ENCODE measurements around the gene POLR2H. TPM values are rescaled to one million over a fixed set of nuclear protein-coding genes. Genes with fewer than 3 reads are reported as not detected.

POLR2H gene
- total RNA-seq, 5 donors from 2014 or later (not counting 1 experiment from before 2014, with no cell fraction given) = 33.0 to 75.1 (median 53.3) TPM

- H3K36me3 Mint-ChIP-seq = no peaks in the 10 kb centered on the region
- no peaks in the 10 kb centered on the region for H3K9me3 Mint-ChIP-seq
- no peak overlapping the region for H3K27ac Mint-ChIP-seq
- ChIA-PET POLR2A (interaction anchor here in 1 of 2 donors (0.6 kb wide), 1 partner anchor 462 kb away, joined by 5 read pairs; no protein-coding TSS in a partner anchor), CTCF (interaction anchor here (0.7 to 1.2 kb wide), 2 partner anchors 127 to 136 kb away, joined by 3 to 4 read pairs; no protein-coding TSS in a partner anchor)
- H3K27me3 Mint-ChIP-seq = peaks cover 0 to 4% of the 10 kb centered on the region in 2 donors
- H3K36me3 ChIP-seq (ENCODE audit: control insufficient read depth in 2 of 2, extremely low read depth in 1 of 2, insufficient read depth in 1 of 2, low read length in 1 of 2) = no peaks in the 10 kb centered on the region
- H3K27ac ChIP-seq (ENCODE audit: low read length) = no peak overlapping the region
- H3K4me3 Mint-ChIP-seq = no peak overlapping the region
- H3K4me1 Mint-ChIP-seq = no peaks in the 10 kb centered on the region
- H3K4me1 ChIP-seq (ENCODE audit: control insufficient read depth in 1 of 2, extremely low read depth in 1 of 2, insufficient read depth in 2 of 2, low read length in 2 of 2) = peaks cover 0 to 3% of the 10 kb centered on the region in 2 experiments
- H3K4me3 ChIP-seq (ENCODE audit: control insufficient read depth in 1 of 2, extremely low read depth in 1 of 2, low read length in 1 of 2) = no peak overlapping the region
- H3K27me3 ChIP-seq (replicated peaks in 1 of 2; ENCODE audit: control insufficient read depth in 2 of 2, extremely low read depth in 1 of 2, insufficient read depth in 2 of 2, low read length in 1 of 2) = peaks cover 0 to 12% of the 10 kb centered on the region in 2 experiments
- ATAC-seq (replicated peaks in 1 of 4) = no peak
- WGBS (ENCODE audit: insufficient coverage) = 79% methylated on average over 8 of the region's 16 CpGs
- no peak for DNase-seq
- H3K9me3 ChIP-seq = no peaks in the 10 kb centered on the region
Measured at GRCh38 chr3:184414418-184415202, 53.1 kb downstream of the POLR2H start.

- Histone ChIP-seq H3K27ac (ENCODE audit: low read length) (no peak overlapping the region), H3K9me3 (no peaks in the 10 kb centered on the region), H3K27me3 (replicated peaks in 1 of 2; ENCODE audit: control insufficient read depth in 2 of 2, extremely low read depth in 1 of 2, insufficient read depth in 2 of 2, low read length in 1 of 2) (peaks cover 0 to 12% of the 10 kb centered on the region in 2 experiments), H3K36me3 (ENCODE audit: control insufficient read depth in 2 of 2, extremely low read depth in 1 of 2, insufficient read depth in 1 of 2, low read length in 1 of 2) (no peaks in the 10 kb centered on the region), H3K4me1 (ENCODE audit: control insufficient read depth in 1 of 2, extremely low read depth in 1 of 2, insufficient read depth in 2 of 2, low read length in 2 of 2) (peaks cover 0 to 3% of the 10 kb centered on the region in 2 experiments), H3K4me3 (ENCODE audit: control insufficient read depth in 1 of 2, extremely low read depth in 1 of 2, low read length in 1 of 2) (no peak overlapping the region)
- H3K4me1 Mint-ChIP-seq = no peaks in the 10 kb centered on the region
- no peak overlapping the region for H3K27ac Mint-ChIP-seq
- POLR2A ChIA-PET = interaction anchor here in 1 of 2 donors (0.6 kb wide), 1 partner anchor 462 kb away, joined by 5 read pairs; no protein-coding TSS in a partner anchor
- CTCF ChIA-PET = interaction anchor here (0.7 to 1.2 kb wide), 2 partner anchors 127 to 135 kb away, joined by 3 to 4 read pairs; no protein-coding TSS in a partner anchor
- no peak overlapping the region for H3K4me3 Mint-ChIP-seq
- H3K9me3 Mint-ChIP-seq = no peaks in the 10 kb centered on the region
- no peak for DNase-seq
- H3K27me3 Mint-ChIP-seq = peaks cover 0 to 4% of the 10 kb centered on the region in 2 donors
- no CpG with 5 or more reads among the region's 4 CpGs for WGBS (ENCODE audit: insufficient coverage)
- no peaks in the 10 kb centered on the region for H3K36me3 Mint-ChIP-seq
- no peak for ATAC-seq (replicated peaks in 1 of 4)
Measured at GRCh38 chr3:184415203-184415490, 53.6 kb downstream of the POLR2H start.

GRCh38 chr3:184417619-184418327 lies 56.3 kb downstream of the POLR2H start:
- Histone ChIP-seq H3K4me1 (ENCODE audit: control insufficient read depth in 1 of 2, extremely low read depth in 1 of 2, insufficient read depth in 2 of 2, low read length in 2 of 2) (peaks cover 0 to 3% of the 10 kb centered on the region in 2 experiments), H3K27ac (ENCODE audit: low read length) (no peak overlapping the region), H3K27me3 (replicated peaks in 1 of 2; ENCODE audit: control insufficient read depth in 2 of 2, extremely low read depth in 1 of 2, insufficient read depth in 2 of 2, low read length in 1 of 2) (peaks cover 0 to 10% of the 10 kb centered on the region in 2 experiments), H3K36me3 (ENCODE audit: control insufficient read depth in 2 of 2, extremely low read depth in 1 of 2, insufficient read depth in 1 of 2, low read length in 1 of 2) (no peaks in the 10 kb centered on the region), H3K9me3 (no peaks in the 10 kb centered on the region), H3K4me3 (ENCODE audit: control insufficient read depth in 1 of 2, extremely low read depth in 1 of 2, low read length in 1 of 2) (no peak overlapping the region)
- peaks cover 0 to 1% of the 10 kb centered on the region in 2 donors for H3K27me3 Mint-ChIP-seq
- H3K27ac Mint-ChIP-seq = no peak overlapping the region
- H3K9me3 Mint-ChIP-seq = no peaks in the 10 kb centered on the region
- ChIA-PET CTCF (interaction anchor here (0.7 to 1.9 kb wide), 6 partner anchors 46 to 405 kb away, joined by 4 to 9 read pairs (median 6); no protein-coding TSS in a partner anchor), POLR2A (interaction anchor here in 1 of 2 donors (0.6 to 0.7 kb wide), 2 partner anchors 13 to 348 kb away, joined by 6 to 7 read pairs; no protein-coding TSS in a partner anchor)
- H3K4me3 Mint-ChIP-seq = no peak overlapping the region
- WGBS (ENCODE audit: insufficient coverage) = 46% methylated on average over 3 of the region's 14 CpGs
- no peaks in the 10 kb centered on the region for H3K36me3 Mint-ChIP-seq
- H3K4me1 Mint-ChIP-seq = no peaks in the 10 kb centered on the region
- DNase-seq = peak; percentile 34 to 80 (median 62)
- peak; percentile 88 to 99 (median 98) for ATAC-seq (replicated peaks in 1 of 4)

Other genes starting within 250 kb of the POLR2H start
- 10 to 100 TPM; 57.8 to 74.3 (median 72.3) TPM for gene EIF2B5, start 226.4 kb upstream of the POLR2H start, total RNA-seq
- 10 to 100 TPM; 33.8 to 60.2 (median 51.2) TPM for gene DVL3, start 206.3 kb upstream of the POLR2H start, total RNA-seq
- 100 to 1,000 TPM; 124 to 196 (median 188) TPM for gene AP2M1, start 186.9 kb upstream of the POLR2H start, total RNA-seq
- 100 to 1,000 TPM; 112 to 145 (median 125) TPM for gene ABCF3, start 175.5 kb upstream of the POLR2H start, total RNA-seq
- gene VWA5B2, start 132.1 kb upstream of the POLR2H start, total RNA-seq = under 1 TPM in 3 of 5 donors, not detected in 2; 0.10 to 0.23 (median 0.16) TPM
- 10 to 100 TPM; 18.7 to 43.1 (median 39.9) TPM for gene ALG3, start 112.7 kb upstream of the POLR2H start, total RNA-seq
- gene EEF1AKMT4, start 112.0 kb upstream of the POLR2H start, total RNA-seq = 1 to 10 TPM in 4 of 5 donors, under 1 TPM in 1; 0.37 to 4.0 (median 2.3) TPM
- under 1 TPM in 1 of 5 donors, not detected in 4; 0.19 TPM for gene CAMK2N2, start 100.2 kb upstream of the POLR2H start, total RNA-seq
- not detected for gene ECE2, start 85.7 kb upstream of the POLR2H start, total RNA-seq
- gene PSMD2, start 62.5 kb upstream of the POLR2H start, total RNA-seq = 100 to 1,000 TPM; 134 to 151 (median 149) TPM
- gene EIF4G1, start 47.1 kb upstream of the POLR2H start, total RNA-seq = 100 to 1,000 TPM; 232 to 290 (median 271) TPM
- 10 to 100 TPM in 3 of 5 donors, 1 to 10 TPM in 2; 8.3 to 13.8 (median 11.9) TPM for gene FAM131A, start 24.1 kb upstream of the POLR2H start, total RNA-seq
- 1 to 10 TPM; 3.2 to 5.9 (median 4.6) TPM for gene CLCN2, start 105 bp upstream of the POLR2H start, total RNA-seq
- gene THPO, start 16.5 kb downstream of the POLR2H start, total RNA-seq = not detected
- under 1 TPM in 1 of 5 donors, not detected in 4; 0.28 TPM for gene CHRD, start 18.3 kb downstream of the POLR2H start, total RNA-seq
- gene EPHB3, start 200.1 kb downstream of the POLR2H start, total RNA-seq = 1 to 10 TPM in 1 of 5 donors, under 1 TPM in 4; 0.35 to 1.1 (median 0.55) TPM